Astrocyte of the hippocampus (primary cell): Measurements from ENCODE around the gene HMCN1.
"Not testable (repeated sequence)": the region's sequence is repeated elsewhere in the genome, so short reads cannot be mapped to it uniquely, and the experiment has no call there.

Experiments used
- DNase-seq: peaks from one replicate; pipeline ENCODE4 v3.0.0; 2011; ENCODE audit warnings: low read depth, low spot score

The HMCN1 gene

DNA sequence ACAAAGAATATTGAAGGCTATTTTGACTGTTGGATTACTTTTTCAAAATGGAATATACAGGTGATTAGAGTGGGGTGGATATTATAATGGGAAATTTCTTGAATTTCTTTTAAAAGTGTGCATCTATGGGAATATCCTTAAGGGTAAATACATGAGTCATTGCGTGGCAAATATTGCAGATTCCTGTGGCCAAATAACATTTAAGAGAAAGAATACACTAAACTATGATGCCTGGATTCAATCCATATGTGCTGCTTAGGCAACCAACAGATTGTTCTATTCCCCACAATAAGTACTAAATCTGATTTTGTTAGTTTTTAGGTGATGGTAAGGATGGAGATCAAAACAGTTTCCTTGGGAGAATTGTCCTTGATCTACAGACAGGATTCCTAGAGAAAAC lies 119.5 kb downstream of the HMCN1 start:
- peak; percentile 71 for DNase-seq

DNA sequence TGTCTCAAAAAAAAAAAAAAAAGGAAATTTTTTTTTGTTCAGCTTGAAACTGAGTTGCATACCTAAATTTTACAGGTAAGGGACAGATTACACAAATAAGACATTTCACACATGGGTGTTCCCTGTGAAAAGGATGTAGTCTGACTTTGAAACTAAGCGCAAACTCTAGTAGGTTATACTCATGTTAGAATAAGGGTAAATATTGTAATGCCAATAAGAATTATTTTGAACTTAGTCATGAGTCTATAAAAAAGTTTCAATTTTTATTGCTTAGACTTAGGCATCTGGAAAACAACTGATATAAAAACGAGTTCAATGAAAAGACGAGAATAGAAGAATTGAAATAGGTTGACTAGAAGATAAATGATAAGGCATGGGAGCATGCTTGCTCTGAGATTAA lies 122.3 kb downstream of the HMCN1 start:
- DNase-seq = no peak

DNA sequence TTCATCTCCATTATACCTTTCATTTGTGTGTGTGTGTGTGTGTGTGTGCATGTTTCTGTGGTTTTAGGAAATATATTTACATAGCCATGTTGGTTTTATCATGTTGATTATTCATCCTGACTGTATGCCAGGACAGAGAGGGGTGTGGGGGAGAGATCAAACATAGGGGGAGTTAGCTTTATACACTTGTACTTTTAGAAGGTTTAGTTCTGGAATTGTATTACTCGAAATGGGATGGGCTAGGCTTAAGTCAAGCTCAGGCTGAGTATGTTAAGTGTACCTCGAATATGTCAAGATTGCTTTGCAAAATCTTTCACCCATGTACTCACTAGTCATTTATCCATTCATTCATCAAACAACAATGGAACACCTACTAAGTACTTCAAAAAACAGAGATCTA lies 123.3 kb downstream of the HMCN1 start:
- no peak for DNase-seq

GRCh38 chr1:185860311-185860710 lies 126.1 kb downstream of the HMCN1 start:
- no peak for DNase-seq

GRCh38 chr1:185860859-185861258 lies 126.7 kb downstream of the HMCN1 start:
- DNase-seq = no peak

DNA sequence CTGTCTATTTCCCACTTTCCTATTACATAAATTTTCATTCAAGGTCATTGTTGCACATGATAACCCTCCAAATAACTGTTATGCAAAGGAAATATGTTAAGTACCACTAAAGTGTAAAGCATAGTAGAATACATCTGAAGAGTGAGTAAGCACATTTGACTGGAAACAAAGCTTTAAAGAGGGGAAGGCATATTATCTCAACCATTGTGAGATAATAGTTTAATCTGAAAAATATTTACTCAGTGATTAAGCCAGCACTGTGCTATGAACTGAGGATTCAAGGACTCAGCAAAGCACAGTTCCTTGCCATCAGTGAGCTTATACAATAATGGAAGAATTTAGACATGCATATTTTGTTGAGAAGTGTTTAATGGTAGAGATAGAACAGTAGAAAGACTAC lies 127.4 kb downstream of the HMCN1 start:
- no peak for DNase-seq

DNA sequence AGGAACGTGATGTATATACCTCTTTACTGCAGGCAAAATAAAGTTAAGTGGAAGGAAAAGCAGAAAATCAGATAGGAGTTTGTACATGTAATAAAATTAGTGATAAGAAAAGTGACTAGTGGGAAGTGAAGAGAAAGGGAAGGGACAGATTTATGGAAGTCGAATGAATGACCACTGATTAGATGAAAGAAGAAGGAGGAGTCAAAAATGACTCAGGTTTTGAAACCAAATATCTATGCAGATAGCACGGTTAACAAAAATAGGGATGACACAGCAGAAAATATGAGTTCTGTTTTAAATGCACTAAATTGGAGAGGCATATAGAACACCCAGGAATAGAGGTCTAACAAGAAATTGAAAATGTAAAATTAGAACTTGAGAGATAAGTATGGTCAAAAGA lies 128.0 kb downstream of the HMCN1 start:
- no peak for DNase-seq

DNA sequence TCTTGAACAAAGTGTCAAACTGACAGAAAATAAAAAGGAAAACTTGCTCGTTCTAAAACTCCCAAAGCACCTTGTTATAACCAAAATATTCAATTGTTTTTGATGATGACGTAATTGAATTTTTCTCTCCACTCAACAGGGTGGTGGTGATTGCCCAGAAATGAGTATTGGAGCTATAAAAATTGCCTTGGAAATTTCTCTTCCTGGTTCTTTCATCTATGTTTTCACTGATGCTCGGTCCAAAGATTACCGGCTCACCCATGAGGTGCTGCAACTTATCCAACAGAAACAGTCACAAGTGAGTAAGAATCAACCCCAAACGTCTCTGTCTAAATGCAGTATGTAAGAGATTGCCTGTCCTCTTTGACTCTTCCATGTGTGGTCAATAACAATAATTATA lies 130.1 kb downstream of the HMCN1 start:
- no peak for DNase-seq

GRCh38 chr1:185864889-185865517 lies 130.8 kb downstream of the HMCN1 start:
- DNase-seq = peak; percentile 35

- DNase-seq = no peak
These were observed 135.4 kb downstream of the HMCN1 start for GRCh38 chr1:185869590-185869989.

DNA sequence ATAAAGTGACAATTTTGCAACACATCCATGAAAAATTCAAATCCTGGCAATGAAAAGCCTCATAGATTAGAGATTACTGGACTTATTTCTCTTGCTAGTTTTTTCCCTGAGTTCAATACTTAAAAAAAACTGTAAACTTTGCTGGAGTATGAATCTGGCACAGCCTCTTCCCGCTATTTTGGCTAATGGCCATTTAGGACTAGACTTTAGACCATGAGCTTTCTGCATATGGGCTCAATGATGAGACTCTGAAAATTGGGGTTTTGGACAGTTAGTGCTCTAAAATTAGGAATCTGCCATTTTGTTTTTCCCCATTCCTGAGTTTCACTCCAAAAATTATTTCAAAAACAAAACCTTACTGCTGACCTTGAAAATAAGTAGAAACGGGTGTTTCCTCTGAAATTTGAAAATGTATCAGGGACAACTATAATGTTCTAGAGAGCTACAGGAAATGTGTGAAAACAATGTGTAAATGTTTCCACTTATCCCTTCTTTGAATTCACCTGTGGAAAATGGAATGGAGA lies 137.5 kb downstream of the HMCN1 start:
- no peak for DNase-seq

GRCh38 chr1:185874246-185874645 lies 140.1 kb downstream of the HMCN1 start:
- no peak for DNase-seq

DNA sequence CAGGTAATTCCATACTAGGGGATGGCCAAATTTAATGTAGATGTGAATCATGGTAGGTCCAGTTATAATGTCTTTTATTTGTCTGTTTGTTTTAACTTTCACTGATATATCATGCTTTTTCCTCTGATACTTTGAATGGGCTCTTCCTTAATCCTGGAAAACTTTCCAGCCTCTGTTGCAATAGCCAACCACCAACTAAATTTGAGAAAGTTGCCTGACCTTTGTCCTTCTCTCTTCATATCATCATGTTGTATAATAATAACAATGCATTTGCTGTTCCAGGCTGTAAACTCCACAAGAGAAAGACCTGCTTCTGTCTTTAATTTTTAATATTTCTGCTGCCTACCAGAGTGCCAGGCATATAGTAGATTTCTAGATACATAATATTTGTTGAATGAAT lies 146.1 kb downstream of the HMCN1 start:
- no peak for DNase-seq

DNA sequence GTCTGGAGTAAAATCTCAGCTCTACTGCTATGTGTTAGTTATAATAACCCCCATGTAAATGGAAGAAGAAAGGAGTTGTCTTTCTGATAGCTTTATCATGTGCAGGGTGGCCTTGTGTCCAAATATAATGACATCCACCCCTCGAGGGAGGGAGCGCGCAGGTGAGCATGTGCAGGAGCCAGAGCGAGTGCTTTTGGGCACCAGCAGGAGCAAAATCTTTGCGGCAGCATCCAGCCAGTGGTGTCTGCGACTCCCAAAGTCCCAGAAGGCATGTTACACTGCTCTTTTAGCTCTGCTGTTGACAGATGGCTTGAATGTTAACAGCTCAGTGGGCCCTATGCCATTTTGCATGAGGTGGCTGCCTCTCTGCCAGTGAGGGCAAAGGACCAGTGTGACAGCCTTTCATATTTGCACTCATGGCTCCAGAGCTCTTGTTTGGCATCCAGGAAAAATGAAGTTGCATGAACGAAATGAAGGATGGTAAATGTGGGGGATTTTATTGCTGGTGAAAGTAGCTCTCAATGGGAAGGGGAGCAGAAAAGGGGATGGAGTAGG lies 146.7 kb downstream of the HMCN1 start:
- no peak for DNase-seq

- no peak for DNase-seq
These were observed 151.9 kb downstream of the HMCN1 start for GRCh38 chr1:185886046-185886445.

DNA sequence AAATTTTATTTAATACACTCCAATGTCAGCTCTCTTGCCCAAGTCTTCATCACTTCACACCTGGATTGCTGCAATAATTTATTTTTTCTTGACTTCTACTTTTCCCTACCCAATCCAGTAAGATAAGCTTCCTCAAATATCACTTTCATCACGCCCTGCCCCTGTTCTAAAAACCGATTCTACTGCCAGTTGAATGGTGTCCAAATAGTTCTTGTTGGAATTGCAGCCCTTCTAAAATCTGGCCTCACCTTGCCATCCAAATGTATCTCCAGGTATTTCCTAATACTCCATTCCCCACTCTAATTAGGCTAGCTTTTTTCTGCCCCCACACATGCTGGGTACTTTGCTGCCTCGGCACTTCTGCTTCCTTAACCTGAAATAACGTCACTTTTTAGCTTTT lies 152.5 kb downstream of the HMCN1 start:
- DNase-seq = no peak

- not testable (repeated sequence) for DNase-seq
These were observed 158.7 kb downstream of the HMCN1 start for GRCh38 chr1:185892831-185893403.

GRCh38 chr1:185894791-185895190 lies 160.6 kb downstream of the HMCN1 start:
- DNase-seq = peak; percentile 16

GRCh38 chr1:185895208-185895900 lies 161.2 kb downstream of the HMCN1 start:
- DNase-seq = no peak

DNA sequence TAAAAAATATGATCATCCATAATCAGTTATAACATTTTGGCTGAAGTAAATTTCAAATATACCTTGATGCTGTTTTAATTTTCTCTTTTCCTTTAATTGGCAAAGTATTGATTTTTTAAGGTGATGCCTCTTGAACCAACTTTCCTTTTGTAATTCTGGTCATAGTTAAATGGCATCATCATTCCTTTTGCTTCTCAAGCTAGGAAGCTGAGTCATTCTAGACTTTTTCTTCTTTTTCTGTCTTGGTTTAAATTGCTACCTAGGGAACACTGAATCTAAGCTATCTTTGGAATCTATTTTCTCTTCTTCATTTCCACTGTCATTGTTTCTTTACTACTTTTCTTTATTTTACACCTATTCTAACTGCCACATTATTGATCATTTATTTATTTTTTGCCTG lies 162.7 kb downstream of the HMCN1 start:
- no peak for DNase-seq

GRCh38 chr1:185906186-185906585 lies 172.0 kb downstream of the HMCN1 start:
- no peak for DNase-seq

- DNase-seq = no peak
These were observed 173.1 kb downstream of the HMCN1 start for GRCh38 chr1:185907246-185907645.

- DNase-seq = no peak
These were observed 177.8 kb downstream of the HMCN1 start for GRCh38 chr1:185911978-185912377.
